Vagina (tissue), 2 donors: ENCODE data around the gene CHST12. TPM values are rescaled to one million over a fixed set of nuclear protein-coding genes. Genes with fewer than 3 reads are reported as not detected.

ENCODE experiments used
- DNase-seq, 2 donors: peaks; one replicate each; pipeline ENCODE4 v3.0.0-alpha.2; 2017; ENCODE audit errors: extremely low spot score in 2 of 2
- H3K27ac ChIP-seq: fragments of 200-600 bp; sonication (generic); one replicate; pipeline ENCODE4 v1.5.1; 2019
- H3K27me3 ChIP-seq: fragments of 200-600 bp; sonication (generic); one replicate; pipeline ENCODE4 v1.5.1; 2019
- H3K36me3 ChIP-seq, 2 donors: fragments of 200-600 bp; sonication (generic); one replicate each; pipeline ENCODE4 v1.5.1; 2017 to 2019
- H3K4me1 ChIP-seq: fragments of 200-600 bp; sonication (generic); one replicate; pipeline ENCODE4 v1.5.1; 2019
- H3K4me3 ChIP-seq, 2 donors: fragments of 200-600 bp; sonication (generic); 1 replicate in 1 of 2; 2 replicates in 1 of 2; pipeline ENCODE4 v1.5.1; 2016 to 2019
- H3K9me3 ChIP-seq: fragments of 200-600 bp; sonication (generic); one replicate; pipeline ENCODE4 v1.5.1; 2019
- POLR2A ChIP-seq, 2 donors: fragments of 450-650 bp; IDR thresholded peaks; one replicate each; pipeline ENCODE4 v1.6.1; 2017; ENCODE audit warnings: antibody characterized with exemption in 2 of 2, mild to moderate bottlenecking in 2 of 2, moderate library complexity in 2 of 2
- POLR2AphosphoS5 ChIP-seq, 2 donors: sonication (generic); formaldehyde crosslinking; IDR thresholded peaks; one replicate each; pipeline ENCODE4 v1.9.0; 2017; ENCODE audit warnings: antibody characterized with exemption in 2 of 2, mild to moderate bottlenecking in 2 of 2, low read depth in 1 of 2; ENCODE audit not compliant: insufficient read depth in 1 of 2
- intact Hi-C: fragments of 100-400 bp; cut with DNase I; formaldehyde crosslinking; loops from one replicate; pipeline ENCODE4 v1.15.1; 2023
- total RNA-seq: library from RNA; depleted of rRNA; stranded (reverse); fragments of >200 nt; gene quantifications from one replicate; pipeline ENCODE4 v1.2.3, GENCODE V29; 2016
- TF ChIP-seq, protein P1 (sequence below), 3 experiments: fragments of 450-650 bp in 2 of 3; fragments of 200-600 bp in 1 of 3; sonication (generic) in 1 of 3; IDR thresholded peaks; one replicate each; pipeline ENCODE4 v1.5.1; 2017 to 2019; ENCODE audit warnings: antibody characterized with exemption in 3 of 3, mild to moderate bottlenecking in 2 of 3, moderate library complexity in 2 of 3

Gene CHST12
- total RNA-seq, 1 donor from 2014 or later, result 26.3 TPM

GRCh38 chr7:2435146-2435545 lies 31.7 kb downstream of the CHST12 start:
- peaks cover 17% of the 10 kb centered on the region for H3K4me1 ChIP-seq

GRCh38 chr7:2436341-2437104 lies 33.1 kb downstream of the CHST12 start:
- no peaks in the 10 kb centered on the region for H3K9me3 ChIP-seq
- peaks cover 0 to 31% of the 10 kb centered on the region in 2 donors for H3K36me3 ChIP-seq
- TF ChIP-seq POLR2AphosphoS5 (IDR thresholded peaks at IDR 0.05; ENCODE audit: insufficient read depth in 1 of 2, low read depth in 1 of 2) (no peak), POLR2A (IDR thresholded peaks at IDR 0.05) (no peak)
- TF ChIP-seq, protein P1, sequence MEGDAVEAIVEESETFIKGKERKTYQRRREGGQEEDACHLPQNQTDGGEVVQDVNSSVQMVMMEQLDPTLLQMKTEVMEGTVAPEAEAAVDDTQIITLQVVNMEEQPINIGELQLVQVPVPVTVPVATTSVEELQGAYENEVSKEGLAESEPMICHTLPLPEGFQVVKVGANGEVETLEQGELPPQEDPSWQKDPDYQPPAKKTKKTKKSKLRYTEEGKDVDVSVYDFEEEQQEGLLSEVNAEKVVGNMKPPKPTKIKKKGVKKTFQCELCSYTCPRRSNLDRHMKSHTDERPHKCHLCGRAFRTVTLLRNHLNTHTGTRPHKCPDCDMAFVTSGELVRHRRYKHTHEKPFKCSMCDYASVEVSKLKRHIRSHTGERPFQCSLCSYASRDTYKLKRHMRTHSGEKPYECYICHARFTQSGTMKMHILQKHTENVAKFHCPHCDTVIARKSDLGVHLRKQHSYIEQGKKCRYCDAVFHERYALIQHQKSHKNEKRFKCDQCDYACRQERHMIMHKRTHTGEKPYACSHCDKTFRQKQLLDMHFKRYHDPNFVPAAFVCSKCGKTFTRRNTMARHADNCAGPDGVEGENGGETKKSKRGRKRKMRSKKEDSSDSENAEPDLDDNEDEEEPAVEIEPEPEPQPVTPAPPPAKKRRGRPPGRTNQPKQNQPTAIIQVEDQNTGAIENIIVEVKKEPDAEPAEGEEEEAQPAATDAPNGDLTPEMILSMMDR (IDR thresholded peaks at IDR 0.05), result no peak
- peaks cover 27% of the 10 kb centered on the region for H3K4me1 ChIP-seq
- no peak overlapping the region for H3K4me3 ChIP-seq
- H3K27me3 ChIP-seq, result no peaks in the 10 kb centered on the region
- intact Hi-C loops, result no loop called here
- no peak for DNase-seq
- H3K27ac ChIP-seq, result no peak overlapping the region

More at GRCh38 chr7:2435146-2435545, 31.7 kb downstream of the CHST12 start:
- no peak overlapping the region for H3K4me3 ChIP-seq
- intact Hi-C loops, result no loop called here
- no peaks in the 10 kb centered on the region for H3K9me3 ChIP-seq
- DNase-seq, result no peak
- H3K27ac ChIP-seq, result no peak overlapping the region
- no peaks in the 10 kb centered on the region for H3K27me3 ChIP-seq
- TF ChIP-seq, protein P1 (IDR thresholded peaks at IDR 0.05), result no peak
- no peak for TF ChIP-seq POLR2A (IDR thresholded peaks at IDR 0.05)
- TF ChIP-seq POLR2AphosphoS5 (IDR thresholded peaks at IDR 0.05; ENCODE audit: insufficient read depth in 1 of 2, low read depth in 1 of 2), result no peak
- H3K36me3 ChIP-seq, result peaks cover 0 to 31% of the 10 kb centered on the region in 2 donors

DNA sequence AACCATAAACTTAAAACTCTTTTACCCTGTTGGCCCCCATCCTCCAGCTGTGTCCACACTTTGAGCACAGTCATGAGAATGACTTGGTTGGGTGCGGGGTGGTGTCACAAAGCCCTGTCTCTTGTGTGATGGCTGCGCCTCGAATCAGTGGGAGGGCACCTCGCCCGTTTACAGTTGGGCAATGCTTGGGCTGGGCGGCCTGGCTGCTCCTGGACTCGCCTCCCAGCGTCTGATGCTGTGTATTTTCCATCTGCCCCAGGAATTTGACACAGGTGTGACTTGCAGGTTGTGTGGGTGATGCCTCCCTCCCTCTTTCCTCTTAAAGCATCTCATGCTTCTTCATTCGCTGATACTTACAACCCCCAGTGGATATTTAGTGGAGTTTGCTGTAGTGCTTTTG lies 33.7 kb downstream of the CHST12 start:
- Histone ChIP-seq H3K27ac (no peak overlapping the region), H3K4me1 (peaks cover 27% of the 10 kb centered on the region), H3K4me3 (no peak overlapping the region), H3K9me3 (no peaks in the 10 kb centered on the region), H3K36me3 (peaks cover 0 to 31% of the 10 kb centered on the region in 2 donors), H3K27me3 (no peaks in the 10 kb centered on the region)
- DNase-seq, result no peak
- TF ChIP-seq POLR2A (IDR thresholded peaks at IDR 0.05) (no peak), POLR2AphosphoS5 (IDR thresholded peaks at IDR 0.05; ENCODE audit: insufficient read depth in 1 of 2, low read depth in 1 of 2) (no peak)
- TF ChIP-seq, protein P1 (IDR thresholded peaks at IDR 0.05), result no peak
- intact Hi-C loops, result no loop called here

DNA sequence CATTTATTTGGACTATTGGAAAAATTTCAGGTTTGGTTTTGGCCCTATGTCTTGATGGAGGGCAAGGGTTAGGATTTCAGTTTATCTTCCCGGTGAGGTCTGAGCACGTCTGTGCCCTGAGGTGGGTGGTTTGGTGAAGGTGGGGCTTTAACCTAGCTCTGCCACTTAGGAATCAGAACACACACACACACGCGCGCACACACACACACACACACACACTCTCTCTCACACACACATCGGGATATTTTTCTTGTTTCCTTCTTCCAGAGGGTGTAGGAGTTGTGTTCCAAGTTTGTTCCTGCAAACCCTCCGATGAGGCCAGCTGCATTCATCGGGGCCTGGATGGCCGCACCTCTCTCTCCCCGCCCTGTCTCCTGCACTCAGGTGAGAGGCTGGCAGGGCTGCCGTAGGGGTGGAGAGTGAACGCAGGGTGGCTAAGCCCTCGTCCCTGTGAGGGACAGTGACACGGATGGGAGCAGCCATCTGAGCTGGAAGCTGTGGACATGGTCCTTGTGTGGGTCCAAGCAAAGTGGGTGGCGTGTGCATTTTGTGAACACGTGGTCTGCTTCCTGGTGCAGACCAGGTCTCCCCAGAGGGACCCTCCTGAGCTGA lies 34.2 kb downstream of the CHST12 start:
- intact Hi-C loops, result no loop called here
- TF ChIP-seq, protein P1 (IDR thresholded peaks at IDR 0.05), result no peak
- TF ChIP-seq POLR2A (IDR thresholded peaks at IDR 0.05), result no peak
- no peak for TF ChIP-seq POLR2AphosphoS5 (IDR thresholded peaks at IDR 0.05; ENCODE audit: insufficient read depth in 1 of 2, low read depth in 1 of 2)
- Histone ChIP-seq H3K36me3 (peaks cover 0 to 28% of the 10 kb centered on the region in 2 donors), H3K9me3 (no peaks in the 10 kb centered on the region), H3K4me1 (peaks cover 27% of the 10 kb centered on the region), H3K27ac (no peak overlapping the region), H3K4me3 (no peak overlapping the region), H3K27me3 (no peaks in the 10 kb centered on the region)
- DNase-seq, result no peak

DNA sequence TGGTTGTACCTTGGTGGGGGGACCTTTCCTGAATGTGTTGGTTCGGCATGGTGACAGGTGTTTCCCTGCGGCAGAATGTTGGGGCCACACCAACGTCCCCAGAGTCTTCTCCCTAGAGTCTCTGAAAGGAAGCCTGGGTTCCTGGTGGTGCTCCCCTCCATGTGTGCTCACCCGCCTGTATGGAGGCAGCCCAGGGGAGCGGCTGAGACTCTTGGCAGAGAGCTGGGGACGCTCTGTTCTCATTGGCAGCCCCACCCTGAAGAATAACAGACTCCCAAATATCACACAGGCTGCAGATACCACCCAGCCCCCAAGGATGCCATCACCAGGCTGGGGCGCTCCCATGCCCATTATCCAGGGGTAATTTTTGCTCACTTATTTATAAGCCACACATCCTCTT lies 34.8 kb downstream of the CHST12 start:
- no peaks in the 10 kb centered on the region for H3K27me3 ChIP-seq
- peaks cover 0 to 23% of the 10 kb centered on the region in 2 donors for H3K36me3 ChIP-seq
- H3K4me1 ChIP-seq, result peaks cover 27% of the 10 kb centered on the region
- no peak overlapping the region for H3K27ac ChIP-seq
- DNase-seq, result no peak
- intact Hi-C loops, result no loop called here
- H3K9me3 ChIP-seq, result no peaks in the 10 kb centered on the region
- H3K4me3 ChIP-seq, result no peak overlapping the region
- TF ChIP-seq POLR2AphosphoS5 (IDR thresholded peaks at IDR 0.05; ENCODE audit: insufficient read depth in 1 of 2, low read depth in 1 of 2) (no peak), POLR2A (IDR thresholded peaks at IDR 0.05) (no peak)
- TF ChIP-seq, protein P1 (IDR thresholded peaks at IDR 0.05), result no peak
